ENCODE results near the gene KLHDC7A.

DNA sequence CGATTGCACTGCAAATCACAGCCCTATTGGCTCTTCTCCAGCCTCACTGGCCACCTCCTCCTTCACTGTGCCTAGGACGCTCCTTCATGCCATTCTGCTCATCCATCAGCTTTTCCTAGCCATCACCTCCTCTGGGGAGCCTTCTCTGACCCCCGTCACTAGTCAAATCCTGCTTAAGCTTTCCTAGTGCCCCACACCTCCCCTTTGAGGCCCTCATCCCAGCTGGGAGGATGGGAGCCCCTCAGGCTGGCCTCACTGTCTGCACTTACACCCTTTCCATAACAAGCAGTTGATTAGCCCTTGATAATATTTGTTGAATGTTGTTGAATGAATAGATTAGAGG, 50.7 kb downstream of the KLHDC7A start:
- TF ChIP-seq, protein P1, sequence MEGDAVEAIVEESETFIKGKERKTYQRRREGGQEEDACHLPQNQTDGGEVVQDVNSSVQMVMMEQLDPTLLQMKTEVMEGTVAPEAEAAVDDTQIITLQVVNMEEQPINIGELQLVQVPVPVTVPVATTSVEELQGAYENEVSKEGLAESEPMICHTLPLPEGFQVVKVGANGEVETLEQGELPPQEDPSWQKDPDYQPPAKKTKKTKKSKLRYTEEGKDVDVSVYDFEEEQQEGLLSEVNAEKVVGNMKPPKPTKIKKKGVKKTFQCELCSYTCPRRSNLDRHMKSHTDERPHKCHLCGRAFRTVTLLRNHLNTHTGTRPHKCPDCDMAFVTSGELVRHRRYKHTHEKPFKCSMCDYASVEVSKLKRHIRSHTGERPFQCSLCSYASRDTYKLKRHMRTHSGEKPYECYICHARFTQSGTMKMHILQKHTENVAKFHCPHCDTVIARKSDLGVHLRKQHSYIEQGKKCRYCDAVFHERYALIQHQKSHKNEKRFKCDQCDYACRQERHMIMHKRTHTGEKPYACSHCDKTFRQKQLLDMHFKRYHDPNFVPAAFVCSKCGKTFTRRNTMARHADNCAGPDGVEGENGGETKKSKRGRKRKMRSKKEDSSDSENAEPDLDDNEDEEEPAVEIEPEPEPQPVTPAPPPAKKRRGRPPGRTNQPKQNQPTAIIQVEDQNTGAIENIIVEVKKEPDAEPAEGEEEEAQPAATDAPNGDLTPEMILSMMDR (conservative IDR thresholded peaks at IDR 0.05 in 1 of 2, IDR thresholded peaks at IDR 0.05 in 1 of 2; ENCODE audit: extremely low read depth in 1 of 2, insufficient read depth in 1 of 2, low read depth in 1 of 2, low read length in 2 of 2), result no peak
- no peak for TF ChIP-seq EZH2 (IDR thresholded peaks at IDR 0.05; ENCODE audit: borderline replicate concordance, low read length)
